A172 (cell line): ENCODE results near the gene USP2. TPM values are rescaled to one million over a fixed set of nuclear protein-coding genes. Genes with fewer than 3 reads are reported as not detected.
A peak's percentile ranks its signal among the peaks of the same experiment; 100 is the strongest.

ENCODE experiments used
- DNase-seq: peaks from one replicate; pipeline ENCODE4 v3.0.0-alpha.2; 2015; ENCODE audit warnings: low spot score
- total RNA-seq: library from RNA; depleted of rRNA; stranded (reverse); fragments of >200 nt; shearing (Covaris generic); gene quantifications from 2 replicates; pipeline ENCODE4 v1.2.3, GENCODE V29; 2014

The USP2 gene
- total RNA-seq, 1 experiment from 2014 or later, result not detected

DNA sequence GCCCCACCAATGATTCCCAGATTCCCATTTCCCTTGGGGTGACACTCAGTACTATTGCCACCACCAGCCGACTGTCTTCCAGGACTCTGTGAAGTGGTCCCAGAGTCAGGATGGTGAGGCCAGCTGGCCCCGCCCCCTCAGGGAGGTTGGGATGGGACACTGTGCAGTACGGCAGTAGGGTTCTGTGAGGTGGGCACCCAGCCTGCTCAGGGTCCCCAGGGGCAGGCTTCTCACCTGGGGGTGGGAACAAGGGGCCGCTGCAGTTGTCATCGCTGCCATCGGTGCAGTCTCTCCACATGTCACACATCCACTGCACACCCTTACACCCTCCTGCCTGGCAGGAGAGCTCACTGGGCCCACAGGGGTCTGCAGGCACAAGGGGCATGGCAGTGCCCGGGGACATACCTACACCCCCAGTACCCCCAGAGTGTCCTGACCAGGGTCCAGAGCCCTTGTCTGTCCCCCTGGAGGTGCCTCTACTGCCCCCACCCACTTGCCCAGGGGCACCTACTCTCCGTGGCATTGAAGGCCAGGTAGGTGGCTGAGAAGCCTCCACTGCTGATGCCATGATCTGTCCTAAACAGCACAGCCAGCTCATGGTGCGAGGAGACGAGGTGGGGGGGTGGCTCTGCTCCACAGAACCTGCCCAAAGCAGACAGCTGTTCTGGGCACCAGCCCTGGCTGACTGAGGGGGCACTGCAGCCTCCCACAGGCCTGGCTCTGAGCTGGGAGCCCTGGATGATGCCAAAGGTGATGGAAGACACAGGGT is 38.9 kb downstream of the USP2 start:
- no peak for DNase-seq

DNA sequence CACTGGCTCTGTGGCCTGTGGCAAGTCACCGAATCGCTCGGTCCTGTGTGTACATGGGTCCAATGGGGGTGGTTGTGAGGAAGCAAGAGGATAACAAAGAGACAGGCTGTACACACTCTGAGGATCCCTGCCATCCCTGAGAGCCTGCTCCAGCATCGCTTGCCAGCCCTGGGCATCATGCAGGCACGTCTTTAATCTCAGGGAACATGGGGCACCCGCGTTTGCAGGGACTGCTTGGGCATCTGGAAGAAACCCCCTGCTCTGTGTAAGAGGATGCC is 39.5 kb downstream of the USP2 start:
- DNase-seq, result no peak

DNA sequence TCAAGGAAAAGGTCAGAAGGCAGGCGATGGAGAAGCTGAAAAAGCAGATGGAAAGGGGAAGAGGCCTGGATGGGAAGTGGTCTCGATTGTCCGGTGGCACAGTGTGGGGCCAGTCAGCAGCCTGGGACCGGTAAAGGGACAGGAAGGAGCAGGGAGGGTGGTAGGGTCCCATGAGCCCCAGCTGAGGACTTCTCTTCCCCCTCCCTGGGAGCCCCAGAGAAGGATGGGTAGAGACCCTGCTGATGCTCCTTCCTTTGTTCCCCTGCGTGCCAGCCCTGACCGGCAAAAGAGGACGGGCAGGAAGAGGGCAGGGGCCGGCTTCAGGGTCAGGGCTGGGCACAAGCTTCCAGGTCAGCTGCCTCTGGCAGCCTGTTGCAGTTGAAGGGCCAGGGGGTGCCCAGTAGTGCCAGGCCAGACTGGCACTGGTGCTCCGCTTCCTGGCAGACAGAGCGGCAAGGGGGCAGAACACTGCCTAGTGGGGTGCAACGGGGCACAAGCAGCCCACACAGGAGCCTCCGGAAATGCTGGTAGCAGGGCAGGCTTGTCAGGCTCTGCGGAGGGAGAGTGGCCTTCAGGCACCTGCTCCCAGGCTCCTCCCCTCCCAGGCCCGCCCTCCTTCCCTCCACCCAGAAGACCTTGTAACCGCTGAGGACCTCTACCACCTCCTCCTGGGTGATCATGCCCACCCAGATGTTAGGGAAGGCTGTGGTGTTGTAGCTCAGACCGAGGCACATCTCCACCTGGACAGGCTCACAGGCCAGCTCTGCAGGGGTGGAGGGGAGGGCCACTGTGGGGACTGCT is 40.1 kb downstream of the USP2 start:
- no peak for DNase-seq

DNA sequence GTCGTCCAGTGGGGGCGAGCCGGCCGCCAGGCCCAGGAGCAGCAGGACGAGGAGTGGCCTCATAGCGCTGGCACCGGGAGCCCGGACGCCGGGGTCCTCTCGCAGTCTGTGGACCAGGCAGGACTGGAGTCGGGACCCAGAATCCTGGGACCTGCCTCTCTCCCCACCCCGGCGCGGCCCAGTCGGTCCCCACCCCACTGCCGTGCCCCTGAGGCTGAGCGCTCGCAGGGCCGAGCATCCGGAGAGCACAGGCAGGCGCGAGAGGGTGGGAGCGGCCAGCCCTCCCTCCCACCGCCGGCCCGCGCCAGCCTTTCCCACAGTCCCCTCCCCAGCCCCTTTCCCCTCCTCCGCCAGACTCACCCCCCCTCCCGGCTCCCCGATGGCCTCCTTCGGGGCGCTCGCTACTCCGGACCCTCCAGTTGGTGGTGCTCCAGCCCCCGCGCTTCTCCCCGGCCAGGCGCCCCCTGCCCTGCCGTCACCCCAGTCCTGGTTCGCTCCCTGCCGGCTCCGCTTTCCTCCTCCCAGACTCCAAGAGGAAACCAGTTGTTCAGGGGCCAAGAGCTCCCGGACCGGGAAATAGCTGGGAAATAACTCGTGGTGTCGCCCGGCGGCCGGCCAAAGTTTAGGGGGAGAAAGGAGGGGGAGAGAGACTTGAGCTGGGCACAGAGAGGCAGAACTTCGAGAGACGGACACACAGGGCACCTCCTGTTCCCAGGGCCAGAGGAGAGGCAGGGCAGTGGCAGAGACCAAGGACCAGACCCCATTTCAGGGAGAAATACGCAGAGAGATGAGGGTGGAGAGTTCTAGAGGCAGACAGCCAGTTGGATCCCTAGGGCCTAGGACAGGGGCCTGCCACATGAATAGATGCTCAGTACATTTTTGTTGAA is 40.9 kb downstream of the USP2 start, which contains the start of gene C1QTNF5:
TSS of gene C1QTNF5 (minus strand) at position 549 of the 887 bp plus-strand sequence. CDS start at position 63, 486 bp downstream.
- DNase-seq, result no peak

GRCh38 chr11:119339589-119340334 is 41.7 kb downstream of the USP2 start:
- DNase-seq, result no peak

GRCh38 chr11:119338965-119339588 is 42.4 kb downstream of the USP2 start:
- no peak for DNase-seq

- DNase-seq, result peak; percentile 31
Measured at GRCh38 chr11:119338318-119338890, 43.1 kb downstream of the USP2 start.

GRCh38 chr11:119337581-119338317 is 43.7 kb downstream of the USP2 start:
- no peak for DNase-seq

DNA sequence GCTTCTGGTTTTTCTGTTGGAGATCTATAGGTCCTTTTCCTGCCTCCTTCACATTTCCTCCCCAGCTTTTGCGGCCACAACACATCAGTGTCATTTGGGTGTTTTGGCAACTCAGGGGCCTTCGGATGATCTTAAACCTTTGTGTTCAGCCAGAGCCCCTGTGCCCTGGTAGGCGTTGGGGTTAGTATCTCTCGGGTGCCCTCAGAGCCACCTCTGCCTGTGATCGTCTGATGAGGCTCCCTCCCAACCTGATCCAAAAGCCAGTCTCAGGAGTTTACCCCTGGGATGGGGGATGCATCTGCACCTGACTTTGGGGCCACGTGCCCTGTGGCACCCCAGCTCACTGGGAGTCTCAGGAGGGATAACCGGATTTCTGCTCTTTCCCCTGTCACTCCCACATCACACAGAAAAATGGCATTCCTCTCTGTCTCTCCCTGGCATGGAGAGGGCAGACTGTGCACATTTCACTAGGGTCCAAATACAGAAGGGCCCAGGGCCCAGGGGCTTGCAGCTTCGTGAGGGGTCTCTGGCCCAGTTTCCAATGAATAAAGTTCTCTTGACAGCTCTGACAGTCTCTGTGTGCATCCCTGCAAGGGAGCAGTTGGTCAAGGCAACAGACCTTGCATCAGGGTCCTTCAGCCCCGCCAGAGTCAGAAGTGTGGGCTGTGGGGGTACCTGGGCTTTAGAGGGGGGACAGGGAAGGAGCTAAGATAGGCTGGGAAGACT is 44.6 kb downstream of the USP2 start:
- no peak for DNase-seq

GRCh38 chr11:119335655-119336543 is 45.6 kb downstream of the USP2 start:
- no peak for DNase-seq

DNA sequence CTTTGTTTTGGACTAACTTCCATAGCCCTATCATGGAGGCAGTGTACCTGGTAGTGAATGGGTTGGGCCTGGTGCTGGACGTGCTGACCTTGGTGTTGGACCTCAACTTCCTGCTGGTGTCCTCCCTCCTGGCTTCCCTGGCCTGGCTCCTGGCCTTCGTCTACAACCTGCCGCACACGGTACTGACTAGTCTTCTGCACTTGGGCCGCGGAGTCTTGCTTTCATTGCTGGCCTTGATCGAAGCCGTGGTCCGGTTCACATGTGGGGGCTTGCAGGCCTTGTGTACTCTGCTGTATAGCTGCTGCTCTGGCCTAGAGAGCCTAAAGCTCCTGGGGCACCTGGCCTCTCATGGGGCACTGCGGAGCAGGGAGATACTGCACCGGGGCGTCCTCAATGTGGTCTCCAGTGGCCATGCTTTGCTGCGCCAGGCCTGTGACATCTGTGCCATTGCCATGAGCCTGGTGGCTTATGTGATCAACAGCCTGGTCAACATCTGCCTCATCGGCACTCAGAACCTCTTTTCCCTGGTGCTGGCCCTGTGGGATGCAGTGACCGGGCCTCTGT is 46.3 kb downstream of the USP2 start:
- DNase-seq, result no peak

- DNase-seq, result peak; percentile 89
Measured at GRCh38 chr11:119334174-119334930, 47.1 kb downstream of the USP2 start, which contains the start of gene RNF26. Gene RNF26, plus strand, starts transcription at chr11:119334527. Its CDS starts 596 bp downstream, at chr11:119335123.

GRCh38 chr11:119332111-119332765 is 49.3 kb downstream of the USP2 start:
- DNase-seq, result no peak

DNA sequence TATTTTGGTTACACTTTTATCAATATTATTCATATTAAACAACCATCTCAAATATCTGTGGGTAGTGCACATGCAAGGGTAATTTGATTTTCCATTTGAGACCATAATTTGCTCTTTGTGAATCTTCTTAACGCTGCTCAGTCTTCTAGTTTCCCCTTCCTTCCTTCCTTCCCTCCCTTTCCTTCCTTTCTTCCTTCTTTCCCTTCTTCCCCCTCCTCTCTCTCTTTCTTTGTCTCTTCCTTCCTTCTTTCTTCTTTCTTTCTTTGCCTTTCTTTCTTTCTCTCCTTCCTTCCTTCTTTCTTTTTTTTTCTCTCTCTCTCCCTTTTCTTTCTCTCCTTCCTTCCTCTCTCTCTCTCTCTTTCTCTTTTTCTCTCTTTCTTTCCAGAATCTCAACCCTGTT is 51.3 kb downstream of the USP2 start:
- no peak for DNase-seq

GRCh38 chr11:119329320-119329719 is 52.2 kb downstream of the USP2 start:
- no peak for DNase-seq

DNA sequence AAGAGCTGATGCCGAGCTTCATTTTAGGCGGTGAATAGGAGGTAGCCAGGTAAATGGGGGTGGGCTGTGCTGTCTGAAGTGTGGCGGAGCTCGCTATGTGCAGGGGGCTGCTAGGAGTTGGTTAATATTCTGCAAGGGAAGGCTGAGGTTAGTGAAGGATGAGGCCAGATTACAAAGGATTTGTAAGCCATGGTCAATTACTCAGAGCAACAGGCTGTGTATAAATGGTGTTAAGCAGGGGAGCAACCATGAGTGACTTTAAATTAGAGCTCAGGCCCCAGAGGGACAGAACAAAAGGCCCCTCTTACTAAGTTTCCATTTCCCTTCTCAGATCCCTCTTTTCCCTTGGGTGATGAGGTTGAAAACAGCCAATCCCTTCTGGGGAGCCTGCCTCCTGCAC is 57.3 kb downstream of the USP2 start:
- DNase-seq, result no peak
